ENCODE data around the gene ZNF692.
"Not testable (repeated sequence)": the region's sequence is repeated elsewhere in the genome, so short reads cannot be mapped to it uniquely, and the experiment has no call there.

The ZNF692 gene

GRCh38 chr1:248837045-248837780 lies 21.7 kb downstream of the ZNF692 start:
- no peak for TF ChIP-seq GATA1 (IDR thresholded peaks at IDR 0.05; ENCODE audit: low read depth, low read length)
- no peak for TF ChIP-seq POLR2A (IDR thresholded peaks at IDR 0.05; ENCODE audit: low read length)
- DNase-seq, result no peak

- DNase-seq, result no peak
- TF ChIP-seq GATA1 (IDR thresholded peaks at IDR 0.05; ENCODE audit: low read depth, low read length), result no peak
- TF ChIP-seq POLR2A (IDR thresholded peaks at IDR 0.05; ENCODE audit: low read length), result no peak
Observed at GRCh38 chr1:248834343-248834940, 24.4 kb downstream of the ZNF692 start.

- TF ChIP-seq POLR2A (IDR thresholded peaks at IDR 0.05; ENCODE audit: low read length) (no peak), GATA1 (IDR thresholded peaks at IDR 0.05; ENCODE audit: low read depth, low read length) (no peak)
- no peak for DNase-seq
Observed at GRCh38 chr1:248831842-248832241, 27.0 kb downstream of the ZNF692 start.

GRCh38 chr1:248830718-248831017 lies 28.2 kb downstream of the ZNF692 start:
- DNase-seq, result not testable (repeated sequence)

GRCh38 chr1:248828845-248829244 lies 30.0 kb downstream of the ZNF692 start:
- no peak for TF ChIP-seq GATA1 (IDR thresholded peaks at IDR 0.05; ENCODE audit: low read depth, low read length)
- TF ChIP-seq POLR2A (IDR thresholded peaks at IDR 0.05; ENCODE audit: low read length), result no peak
- DNase-seq, result peak; percentile 83 to 90

GRCh38 chr1:248825909-248826760 lies 32.8 kb downstream of the ZNF692 start, which contains the start of gene SH3BP5L:
Gene SH3BP5L (minus strand): TSS chr1:248825915. CDS start chr1:248824935, 980 bp downstream.
- DNase-seq, result peak; percentile 97 to 98
- peak; percentile 94 for TF ChIP-seq POLR2A (IDR thresholded peaks at IDR 0.05; ENCODE audit: low read length)
- TF ChIP-seq GATA1 (IDR thresholded peaks at IDR 0.05; ENCODE audit: low read depth, low read length), result no peak

- DNase-seq, result no peak
- TF ChIP-seq GATA1 (IDR thresholded peaks at IDR 0.05; ENCODE audit: low read depth, low read length) (no peak), POLR2A (IDR thresholded peaks at IDR 0.05; ENCODE audit: low read length) (no peak)
Observed at GRCh38 chr1:248825573-248825908, 33.3 kb downstream of the ZNF692 start.

- TF ChIP-seq POLR2A (IDR thresholded peaks at IDR 0.05; ENCODE audit: low read length) (no peak), GATA1 (IDR thresholded peaks at IDR 0.05; ENCODE audit: low read depth, low read length) (no peak)
- no peak for DNase-seq
Observed at GRCh38 chr1:248825136-248825535, 33.7 kb downstream of the ZNF692 start.

GRCh38 chr1:248824701-248825100 lies 34.2 kb downstream of the ZNF692 start:
- no peak for TF ChIP-seq GATA1 (IDR thresholded peaks at IDR 0.05; ENCODE audit: low read depth, low read length)
- no peak for TF ChIP-seq POLR2A (IDR thresholded peaks at IDR 0.05; ENCODE audit: low read length)
- DNase-seq, result no peak

GRCh38 chr1:248824301-248824700 lies 34.6 kb downstream of the ZNF692 start:
- TF ChIP-seq GATA1 (IDR thresholded peaks at IDR 0.05; ENCODE audit: low read depth, low read length) (no peak), POLR2A (IDR thresholded peaks at IDR 0.05; ENCODE audit: low read length) (no peak)
- no peak for DNase-seq

GRCh38 chr1:248823517-248824001 lies 35.3 kb downstream of the ZNF692 start:
- TF ChIP-seq GATA1 (IDR thresholded peaks at IDR 0.05; ENCODE audit: low read depth, low read length), result no peak
- no peak for TF ChIP-seq POLR2A (IDR thresholded peaks at IDR 0.05; ENCODE audit: low read length)
- DNase-seq, result no peak

- TF ChIP-seq POLR2A (IDR thresholded peaks at IDR 0.05; ENCODE audit: low read length), result no peak
- TF ChIP-seq GATA1 (IDR thresholded peaks at IDR 0.05; ENCODE audit: low read depth, low read length), result no peak
- DNase-seq, result no peak
Observed at GRCh38 chr1:248822148-248823032, 36.5 kb downstream of the ZNF692 start.

GRCh38 chr1:248821641-248822040 lies 37.2 kb downstream of the ZNF692 start:
- no peak for DNase-seq
- TF ChIP-seq GATA1 (IDR thresholded peaks at IDR 0.05; ENCODE audit: low read depth, low read length), result no peak
- no peak for TF ChIP-seq POLR2A (IDR thresholded peaks at IDR 0.05; ENCODE audit: low read length)

All from erythroblast (primary cell).